Breast epithelium (tissue), 3 donors: ENCODE measurements around the gene IL31.

Source experiments
- CTCF ChIP-seq, 3 donors: fragments of 450-650 bp; IDR thresholded peaks; one replicate each; pipeline ENCODE4 v1.5.1; 2016 to 2017; ENCODE audit warnings: antibody characterized with exemption in 3 of 3, mild to moderate bottlenecking in 3 of 3, moderate library complexity in 3 of 3
- POLR2A ChIP-seq: fragments of 450-650 bp; IDR thresholded peaks from one replicate; pipeline ENCODE4 v1.6.1; 2016; ENCODE audit warnings: antibody characterized with exemption, mild to moderate bottlenecking, moderate library complexity
- POLR2AphosphoS5 ChIP-seq, 3 donors: sonication (generic); formaldehyde crosslinking; IDR thresholded peaks; one replicate each; pipeline ENCODE4 v1.6.1; 2017; ENCODE audit warnings: antibody characterized with exemption in 3 of 3

GRCh38 chr12:122203301-122204166 is 29.5 kb upstream of the IL31 start, which contains the start of gene B3GNT4:
- TF ChIP-seq POLR2A = no peak
- no peak for TF ChIP-seq CTCF (IDR thresholded peaks at IDR 0.05)
- TF ChIP-seq POLR2AphosphoS5 (IDR thresholded peaks at IDR 0.05) = no peak
